ENCODE results near the gene SV2C.
"Not testable (repeated sequence)": the region's sequence is repeated elsewhere in the genome, so short reads cannot be mapped to it uniquely, and the experiment has no call there.

The SV2C gene

DNA sequence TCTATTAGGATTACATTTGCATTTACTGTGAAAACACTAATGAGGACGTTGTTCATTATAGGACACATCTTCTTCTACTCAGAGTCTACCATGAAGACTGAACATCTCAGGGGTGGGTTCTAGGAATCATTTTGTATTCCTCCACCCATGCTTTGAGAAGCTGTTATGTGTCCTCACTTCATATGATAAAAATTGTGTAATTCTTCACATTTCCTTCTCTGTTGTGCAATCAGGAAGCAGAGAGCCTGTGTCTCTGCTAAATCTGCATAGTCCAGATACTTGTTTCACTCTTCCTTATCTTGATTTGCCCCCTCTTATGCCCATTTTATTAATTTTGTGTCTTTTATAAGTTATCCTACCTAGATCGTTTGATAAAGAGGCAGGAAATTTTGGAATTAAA is 222.1 kb downstream of the SV2C start:
- DNase-seq: peak in 1 of 2 donors; percentile 49

DNA sequence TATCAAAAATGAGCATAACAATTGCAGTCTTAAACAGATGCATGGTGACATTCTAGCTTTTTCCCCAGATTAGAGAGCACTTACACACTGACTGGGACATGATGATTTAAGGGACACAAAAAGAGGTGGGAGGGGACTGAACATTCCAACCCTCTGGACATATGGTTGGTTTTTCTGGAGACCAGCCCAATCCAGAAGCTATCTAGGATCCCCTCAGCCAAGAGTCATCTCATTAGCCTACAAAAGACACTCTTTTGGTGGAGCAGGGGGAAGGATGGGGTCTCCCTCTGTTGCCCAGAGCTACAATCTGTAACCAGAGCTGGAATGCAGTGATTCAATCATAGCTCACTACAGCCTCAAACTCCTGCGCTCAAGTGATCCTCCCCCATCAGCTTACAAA is 222.6 kb downstream of the SV2C start:
- DNase-seq: no peak

DNA sequence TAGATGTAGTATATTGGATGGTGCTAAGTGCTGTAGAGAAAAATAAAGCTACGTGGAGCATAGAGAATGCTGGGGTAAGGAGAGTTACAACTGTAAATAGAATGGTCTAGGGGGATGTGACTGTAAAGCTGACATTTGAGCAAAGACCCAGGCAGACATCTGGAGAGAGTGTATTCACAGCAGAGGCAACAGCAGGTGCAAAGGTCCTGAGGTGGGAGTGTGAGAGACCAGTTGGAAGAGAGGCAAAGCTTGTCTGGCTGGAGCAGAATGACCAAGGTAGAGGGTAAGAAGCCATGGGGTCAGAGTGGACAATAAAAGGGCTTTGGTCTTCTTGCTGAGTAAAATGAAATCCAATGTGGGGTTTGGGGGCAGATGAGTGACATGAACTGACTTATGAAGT is 227.0 kb downstream of the SV2C start:
- no peak for DNase-seq

DNA sequence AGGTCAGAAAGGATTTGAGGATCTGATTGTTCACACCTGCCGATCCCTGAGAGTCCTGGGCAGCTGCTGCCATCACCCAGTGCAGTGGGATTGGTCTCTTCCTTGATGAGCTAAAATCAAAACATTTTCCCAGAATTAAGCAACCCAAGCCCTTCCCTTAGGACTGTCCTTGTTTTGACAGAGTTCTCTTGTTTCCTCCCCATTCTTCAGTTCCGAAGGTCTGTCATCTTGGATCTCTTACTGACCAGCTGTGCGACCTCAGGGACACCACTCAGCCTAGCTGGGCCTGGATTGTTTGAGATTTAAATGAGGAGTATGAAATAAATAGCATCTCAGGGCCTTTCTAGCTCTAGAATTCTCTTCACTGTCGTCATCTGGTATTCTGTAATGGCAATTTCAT is 229.6 kb downstream of the SV2C start:
- no peak for DNase-seq

GRCh38 chr5:76314643-76315042 is 231.5 kb downstream of the SV2C start:
- no peak for DNase-seq

GRCh38 chr5:76319673-76320072 is 236.5 kb downstream of the SV2C start:
- peak in 1 of 2 donors; percentile 66 for DNase-seq

- not testable (repeated sequence) for DNase-seq
Observed at GRCh38 chr5:76323494-76323893, 240.3 kb downstream of the SV2C start.

DNA sequence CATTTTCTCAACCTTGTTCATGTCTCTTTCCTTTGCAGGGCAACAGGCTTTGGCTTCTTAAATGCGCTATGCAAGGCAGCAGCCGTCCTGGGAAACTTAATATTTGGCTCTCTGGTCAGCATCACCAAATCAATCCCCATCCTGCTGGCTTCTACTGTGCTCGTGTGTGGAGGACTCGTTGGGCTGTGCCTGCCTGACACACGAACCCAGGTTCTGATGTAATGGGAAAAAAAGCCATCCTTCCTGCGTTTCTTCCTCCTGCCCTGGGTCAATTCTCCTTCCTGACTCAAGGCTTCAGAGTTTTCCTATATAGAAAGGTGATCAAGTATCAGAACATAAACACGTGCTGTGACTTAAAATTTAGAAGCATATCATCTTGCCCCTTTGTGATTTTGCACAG is 242.1 kb downstream of the SV2C start:
- DNase-seq: no peak

DNA sequence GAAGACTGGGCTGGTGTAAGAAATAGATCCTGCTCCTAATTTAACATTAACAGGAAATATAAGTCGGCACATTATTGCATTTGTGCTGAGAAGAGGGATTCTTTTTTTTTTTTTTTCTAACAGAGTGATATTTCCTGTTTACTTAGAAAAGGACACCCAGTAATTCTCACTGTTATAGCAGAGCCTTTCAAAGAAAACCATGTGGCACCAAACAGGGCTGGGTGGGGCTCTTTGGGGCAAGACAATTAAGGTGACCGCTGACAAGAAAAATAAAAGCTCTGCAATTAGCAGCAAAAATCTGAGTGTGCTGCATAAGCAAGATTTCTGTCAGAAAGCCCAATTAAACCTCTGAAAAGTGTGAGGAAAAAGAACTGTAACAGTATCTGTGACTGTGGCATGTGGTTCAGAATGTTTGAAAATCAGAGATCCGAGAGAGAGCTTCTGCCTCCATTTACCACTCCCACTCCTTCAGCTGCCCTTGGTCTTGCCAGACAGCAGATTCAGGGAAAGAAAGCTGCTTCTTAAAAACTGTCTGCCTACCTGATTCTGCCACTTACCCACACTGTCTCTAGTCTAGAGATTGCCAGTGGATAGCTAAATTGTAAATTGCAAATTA is 242.8 kb downstream of the SV2C start:
- peak in 1 of 2 donors; percentile 36 for DNase-seq

DNA sequence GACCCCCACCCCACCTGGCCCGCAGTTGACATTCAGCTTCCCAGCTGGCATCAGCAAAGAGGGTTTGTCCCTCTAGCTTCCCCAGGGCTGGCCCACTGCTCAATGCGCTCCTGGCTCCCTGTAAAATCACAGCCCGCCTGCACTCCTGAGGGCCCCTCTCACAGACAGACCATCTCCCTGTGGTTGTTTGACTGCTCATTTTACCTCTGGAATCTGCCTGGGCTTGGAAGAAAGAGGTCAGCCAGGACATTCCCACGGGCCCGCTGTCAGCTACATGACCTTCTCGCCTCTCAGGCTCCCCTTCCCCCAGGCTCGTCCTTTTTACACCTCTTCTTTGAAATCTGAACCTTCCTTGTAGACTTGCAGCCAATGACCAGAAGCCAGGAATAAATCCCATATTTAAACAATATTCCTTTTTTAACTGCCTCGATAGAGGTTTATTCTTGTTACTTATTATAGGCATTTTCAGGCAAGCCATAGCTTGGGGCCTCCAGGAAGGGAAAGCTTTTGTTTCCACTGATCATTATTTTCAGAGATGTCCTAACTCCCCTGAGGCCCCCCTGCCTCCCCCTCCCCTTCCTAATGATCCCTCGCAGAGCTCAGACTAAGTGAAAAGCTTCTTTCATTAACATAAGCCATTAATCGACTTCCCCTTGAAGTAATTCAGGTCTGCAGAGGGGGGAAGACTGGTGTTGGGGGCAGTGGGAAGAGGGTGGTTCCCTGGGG is 243.6 kb downstream of the SV2C start:
- no peak for DNase-seq

DNA sequence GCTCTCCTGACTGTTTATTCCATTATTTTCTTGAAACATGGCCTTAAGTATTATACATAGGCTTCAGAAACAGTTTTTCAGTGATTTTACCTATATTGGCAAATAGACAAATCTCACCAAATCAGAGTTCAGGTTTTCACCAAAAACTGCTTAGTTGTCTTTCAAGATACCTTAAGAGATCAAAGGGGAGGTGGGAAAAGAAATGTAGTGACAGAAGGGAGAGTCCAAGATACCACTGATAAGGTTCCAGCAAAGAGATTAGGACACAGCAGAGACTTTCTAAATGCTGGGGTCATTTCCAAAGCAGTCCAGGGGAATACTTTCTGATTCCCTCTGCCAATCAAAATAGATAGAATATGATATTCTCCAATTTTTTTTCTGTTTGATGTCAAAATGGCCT is 246.2 kb downstream of the SV2C start:
- DNase-seq: no peak

GRCh38 chr5:76331126-76331525 is 247.9 kb downstream of the SV2C start:
- peak in 1 of 2 donors; percentile 97 for DNase-seq

GRCh38 chr5:76332102-76332501 is 248.9 kb downstream of the SV2C start:
- DNase-seq: no peak

DNA sequence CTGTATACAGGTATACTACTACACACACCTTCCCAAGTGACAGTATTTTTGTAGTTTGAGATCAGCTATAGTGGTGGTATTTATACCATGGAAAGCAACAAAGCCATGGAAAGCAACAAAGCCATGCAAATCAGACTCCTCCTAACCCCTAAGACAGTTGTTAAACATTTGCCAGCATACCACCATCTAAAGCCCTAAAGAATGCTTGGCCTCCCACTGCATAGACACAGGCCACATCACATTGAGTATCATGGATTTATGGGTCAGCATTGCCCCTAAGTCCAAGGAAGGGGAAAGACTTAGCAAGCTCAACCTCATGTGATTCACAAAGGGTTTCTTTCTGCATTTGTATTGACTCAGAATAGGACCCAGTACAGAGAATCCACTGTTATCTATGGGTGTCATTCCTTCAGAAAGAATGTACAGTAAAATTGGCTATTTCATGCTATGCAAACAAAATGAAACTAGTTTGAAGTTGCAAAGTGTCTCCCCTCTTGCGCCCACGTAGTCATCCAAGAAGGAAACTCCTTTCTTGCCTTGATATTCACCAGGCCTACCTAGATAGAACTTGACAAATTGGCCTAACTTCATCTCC is 249.5 kb downstream of the SV2C start:
- no peak for DNase-seq

DNA sequence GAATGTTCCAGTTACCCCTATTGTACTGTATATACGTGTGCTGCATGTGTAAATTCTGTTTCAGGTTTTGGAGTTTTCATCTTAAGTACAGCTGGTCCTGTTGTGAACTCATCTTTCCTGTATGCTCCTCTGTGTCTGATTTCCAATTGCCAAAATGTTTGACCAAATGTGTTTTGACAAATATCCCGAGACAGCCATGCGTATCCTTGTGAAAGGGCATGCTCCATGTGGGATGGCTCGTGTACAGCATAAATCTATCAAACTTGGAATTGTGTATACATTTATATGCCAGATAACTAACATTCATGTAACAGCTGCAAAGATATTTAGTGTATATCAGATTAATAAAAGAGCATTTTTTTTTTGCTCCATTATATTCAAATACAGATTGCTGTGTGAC is 250.4 kb downstream of the SV2C start:
- DNase-seq: no peak

GRCh38 chr5:76334574-76334973 is 251.4 kb downstream of the SV2C start:
- no peak for DNase-seq

DNA sequence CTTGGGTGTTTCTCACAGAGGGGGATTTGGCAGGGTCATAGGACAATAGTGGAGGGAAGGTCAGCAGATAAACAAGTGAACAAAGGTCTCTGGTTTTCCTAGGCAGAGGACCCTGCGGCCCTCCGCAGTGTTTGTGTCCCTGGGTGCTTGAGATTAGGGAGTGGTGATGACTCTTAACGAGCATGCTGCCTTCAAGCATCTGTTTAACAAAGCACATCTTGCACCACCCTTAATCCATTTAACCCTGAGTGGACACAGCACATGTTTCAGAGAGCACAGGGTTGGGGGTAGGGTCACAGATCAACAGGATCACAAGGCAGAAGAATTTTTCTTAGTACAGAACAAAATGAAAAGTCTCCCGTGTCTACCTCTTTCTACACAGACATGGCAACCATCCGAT is 252.3 kb downstream of the SV2C start:
- not testable (repeated sequence) for DNase-seq

DNA sequence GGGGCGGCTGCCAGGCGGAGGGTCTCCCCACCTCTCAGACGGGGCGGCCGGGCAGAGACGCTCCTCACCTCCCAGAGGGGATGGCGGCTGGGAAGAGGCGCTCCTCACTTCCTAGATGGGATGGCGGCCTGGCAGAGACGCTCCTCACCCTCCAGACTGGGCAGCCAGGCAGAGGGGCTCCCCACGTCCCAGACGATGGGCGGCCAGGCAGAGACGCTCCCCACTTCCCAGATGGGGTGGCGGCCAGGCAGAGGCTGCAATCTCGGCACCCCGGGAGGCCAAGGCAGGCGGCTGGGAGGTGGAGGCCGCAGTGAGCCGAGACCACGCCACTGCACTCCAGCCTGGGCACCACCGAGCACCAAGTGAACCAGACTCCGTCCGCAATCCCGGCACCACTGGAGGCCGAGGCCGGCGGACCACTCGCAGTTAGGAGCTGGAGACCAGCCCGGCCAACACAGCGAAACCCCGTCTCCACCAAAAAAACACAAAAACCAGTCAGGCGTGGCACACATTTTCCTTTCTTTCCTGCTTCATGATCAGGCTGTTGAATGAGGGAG is 253.1 kb downstream of the SV2C start:
- DNase-seq: not testable (repeated sequence)

- peak in 1 of 2 donors; percentile 55 for DNase-seq
Observed at GRCh38 chr5:76337953-76338451, 254.8 kb downstream of the SV2C start.

GRCh38 chr5:76339919-76340318 is 256.7 kb downstream of the SV2C start:
- no peak for DNase-seq

- DNase-seq: peak in 1 of 2 donors; percentile 62
Observed at GRCh38 chr5:76341651-76342334, 258.6 kb downstream of the SV2C start.

- DNase-seq: no peak
Observed at GRCh38 chr5:76342474-76342873, 259.3 kb downstream of the SV2C start.

GRCh38 chr5:76345582-76345981 is 262.4 kb downstream of the SV2C start:
- DNase-seq: no peak

All from bone marrow (tissue), 2 donors.